SU-DHL-6 (cell line): ENCODE data around the gene AKNA.

Source experiments
- EZH2phosphoT487 ChIP-seq: fragments of 200-600 bp; sonication (generic), shearing (Covaris generic); conservative IDR thresholded peaks from 2 replicates; pipeline ENCODE4 v1.6.1; 2018; ENCODE audit warnings: mild to moderate bottlenecking, antibody characterized with exemption, low read length, moderate library complexity, mixed read lengths
- TF ChIP-seq, protein P1 (sequence below): fragments of 200-600 bp; sonication (generic); IDR thresholded peaks from one replicate; pipeline ENCODE4 v1.5.1; 2017; ENCODE audit warnings: antibody characterized with exemption, mild to moderate bottlenecking, low read length, moderate library complexity; ENCODE audit not compliant: insufficient read depth, poor library complexity, severe bottlenecking

DNA sequence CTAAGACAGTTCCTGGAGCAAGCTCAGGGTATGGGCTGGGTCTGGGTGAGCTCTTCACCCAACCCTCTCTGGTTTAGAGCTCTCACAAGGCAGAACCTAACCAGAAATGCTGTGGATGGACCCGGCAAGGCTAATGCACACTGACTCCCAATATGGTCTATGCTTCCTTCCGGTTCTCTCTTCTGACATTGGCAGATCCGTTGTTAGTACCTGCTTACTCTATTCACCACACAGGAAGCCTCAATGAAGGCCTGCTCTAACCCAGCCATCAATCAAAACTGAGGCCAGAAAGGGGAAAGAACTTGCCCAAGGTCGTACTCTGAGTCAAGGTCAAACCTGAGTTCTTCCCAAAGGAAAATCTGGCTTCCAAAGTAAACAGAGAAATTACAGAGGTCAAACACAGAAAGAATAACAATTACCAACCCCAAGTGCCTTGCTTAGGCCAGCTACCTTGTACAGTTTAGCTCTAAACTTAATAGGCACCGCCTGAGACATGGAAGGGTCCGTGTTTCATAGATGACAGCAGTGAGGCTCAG is 46.0 kb upstream of the AKNA start:
- TF ChIP-seq, protein P1, sequence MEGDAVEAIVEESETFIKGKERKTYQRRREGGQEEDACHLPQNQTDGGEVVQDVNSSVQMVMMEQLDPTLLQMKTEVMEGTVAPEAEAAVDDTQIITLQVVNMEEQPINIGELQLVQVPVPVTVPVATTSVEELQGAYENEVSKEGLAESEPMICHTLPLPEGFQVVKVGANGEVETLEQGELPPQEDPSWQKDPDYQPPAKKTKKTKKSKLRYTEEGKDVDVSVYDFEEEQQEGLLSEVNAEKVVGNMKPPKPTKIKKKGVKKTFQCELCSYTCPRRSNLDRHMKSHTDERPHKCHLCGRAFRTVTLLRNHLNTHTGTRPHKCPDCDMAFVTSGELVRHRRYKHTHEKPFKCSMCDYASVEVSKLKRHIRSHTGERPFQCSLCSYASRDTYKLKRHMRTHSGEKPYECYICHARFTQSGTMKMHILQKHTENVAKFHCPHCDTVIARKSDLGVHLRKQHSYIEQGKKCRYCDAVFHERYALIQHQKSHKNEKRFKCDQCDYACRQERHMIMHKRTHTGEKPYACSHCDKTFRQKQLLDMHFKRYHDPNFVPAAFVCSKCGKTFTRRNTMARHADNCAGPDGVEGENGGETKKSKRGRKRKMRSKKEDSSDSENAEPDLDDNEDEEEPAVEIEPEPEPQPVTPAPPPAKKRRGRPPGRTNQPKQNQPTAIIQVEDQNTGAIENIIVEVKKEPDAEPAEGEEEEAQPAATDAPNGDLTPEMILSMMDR = no peak
- TF ChIP-seq EZH2phosphoT487 = no peak
